IPS-18c (cell line): ENCODE data around the gene TEAD4.
"Not testable (repeated sequence)": the region's sequence is repeated elsewhere in the genome, so short reads cannot be mapped to it uniquely, and the experiment has no call there.

Source experiments
- H3K4me3 ChIP-seq: 2 replicates; pipeline ENCODE4 v1.7.0; 2013; ENCODE audit warnings: low read depth, mild to moderate bottlenecking, low read length, moderate library complexity; ENCODE audit not compliant: insufficient read depth
- H3K9me3 ChIP-seq: one replicate; pipeline ENCODE4 v1.6.1; 2013; ENCODE audit warnings: mild to moderate bottlenecking, low read length, moderate library complexity; ENCODE audit not compliant: control insufficient read depth, insufficient read depth

TEAD4 gene

DNA sequence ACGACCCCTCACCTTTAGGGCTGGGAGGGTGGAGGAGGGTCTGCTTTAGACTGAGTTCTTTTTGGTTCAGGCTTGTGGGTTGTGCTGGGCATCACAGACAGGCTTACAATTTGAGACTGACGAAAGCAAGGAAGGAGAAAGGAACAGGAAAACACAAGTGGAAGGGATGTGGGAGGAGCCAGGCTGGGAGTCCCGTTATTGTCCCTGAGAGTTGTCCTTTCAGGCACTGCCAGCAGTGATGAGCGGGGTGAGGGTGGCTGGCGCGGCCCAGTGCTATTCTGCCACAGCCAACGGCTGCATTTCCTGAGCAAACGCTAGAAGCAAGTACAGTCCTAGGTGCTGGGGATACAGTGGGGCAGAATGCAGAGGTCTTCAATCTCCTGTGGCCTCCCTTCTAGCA is 88.8 kb downstream of the TEAD4 start:
- Histone ChIP-seq H3K4me3 (no peak overlapping the region), H3K9me3 (peaks cover 3% of the 10 kb centered on the region)

DNA sequence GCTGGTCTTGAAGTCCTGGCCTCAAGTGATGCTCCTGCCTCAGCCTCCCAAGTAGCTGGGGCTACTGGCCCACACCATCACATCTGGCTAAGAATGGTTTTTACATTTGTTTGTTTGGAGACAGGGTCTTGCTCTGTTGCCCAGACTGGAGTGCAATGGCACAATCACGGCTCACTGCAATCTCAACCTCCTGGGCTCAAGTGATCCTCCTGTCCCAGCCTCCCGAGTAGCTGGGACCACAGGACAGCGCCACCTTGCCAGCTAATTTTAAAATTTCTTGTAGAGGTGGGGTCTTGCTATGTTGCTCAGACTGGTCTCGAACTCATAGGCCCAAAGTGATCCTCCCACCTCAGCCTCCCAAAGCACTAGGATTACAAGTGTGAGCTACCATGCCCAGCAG is 89.3 kb downstream of the TEAD4 start:
- Histone ChIP-seq H3K4me3 (no peak overlapping the region), H3K9me3 (peaks cover 3% of the 10 kb centered on the region)

- no peak overlapping the region for H3K4me3 ChIP-seq
Measured at GRCh38 chr12:3049176-3049575, 90.0 kb downstream of the TEAD4 start.

DNA sequence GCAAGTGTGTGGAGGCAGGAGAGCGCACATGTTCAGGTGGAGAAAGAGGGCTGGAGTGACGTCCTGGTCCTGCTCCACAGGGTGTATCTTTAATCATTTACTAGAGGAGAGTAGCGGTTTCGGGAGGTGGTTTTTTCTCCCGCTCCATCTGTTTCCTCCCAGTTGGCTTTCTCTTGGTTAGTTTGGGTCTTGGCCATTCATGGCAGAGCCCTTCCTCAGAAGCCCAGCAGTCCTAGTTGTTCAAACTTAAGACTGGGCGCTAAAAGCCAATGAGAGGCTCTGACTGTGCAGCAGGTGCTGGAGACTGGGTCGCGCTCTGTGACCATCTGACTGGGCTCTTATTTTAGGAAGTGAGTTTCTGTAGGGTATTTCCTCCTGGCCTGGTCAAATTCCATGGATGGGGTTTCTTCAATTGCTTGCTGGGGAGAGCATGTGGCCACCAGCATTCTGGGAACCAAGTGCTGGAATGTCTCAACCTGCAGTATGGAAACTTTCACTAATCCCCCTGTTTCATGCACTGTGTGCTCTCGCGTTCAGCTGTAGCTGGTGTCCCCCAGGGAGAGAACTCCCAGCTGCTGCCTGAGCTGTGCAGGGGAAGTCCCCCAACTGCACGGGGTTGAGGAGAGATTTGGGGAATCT is 90.5 kb downstream of the TEAD4 start:
- Histone ChIP-seq H3K9me3 (no peaks in the 10 kb centered on the region), H3K4me3 (no peak overlapping the region)

More at GRCh38 chr12:3049176-3049575, 90.0 kb downstream of the TEAD4 start:
- H3K9me3 ChIP-seq = peaks cover 2% of the 10 kb centered on the region

DNA sequence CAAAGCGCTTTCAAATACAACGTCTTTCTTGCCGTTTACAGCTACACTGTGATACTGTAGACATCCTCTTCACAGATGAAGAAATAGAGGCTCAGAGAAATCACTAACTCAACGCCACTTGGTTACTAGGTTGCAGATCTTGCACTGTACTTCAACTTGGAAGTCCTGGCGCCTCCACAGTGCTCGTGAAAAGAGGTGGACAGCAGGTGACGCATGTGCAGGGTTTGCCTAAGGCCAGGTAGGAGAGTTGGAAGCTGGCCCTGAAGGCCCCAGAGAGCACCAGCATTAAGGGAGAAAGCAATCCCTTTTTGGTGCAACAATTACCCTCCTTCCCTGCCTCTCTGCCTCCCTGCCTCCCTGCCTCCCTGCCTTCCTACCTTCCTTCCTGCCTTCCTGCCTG is 95.2 kb downstream of the TEAD4 start:
- Histone ChIP-seq H3K9me3 (no peaks in the 10 kb centered on the region), H3K4me3 (no peak overlapping the region)

GRCh38 chr12:3055026-3055703 is 96.0 kb downstream of the TEAD4 start:
- no peaks in the 10 kb centered on the region for H3K9me3 ChIP-seq

GRCh38 chr12:3055704-3056467 is 96.7 kb downstream of the TEAD4 start:
- no peak overlapping the region for H3K4me3 ChIP-seq
- no peaks in the 10 kb centered on the region for H3K9me3 ChIP-seq

More at GRCh38 chr12:3055026-3055703, 96.0 kb downstream of the TEAD4 start:
- no peak overlapping the region for H3K4me3 ChIP-seq

GRCh38 chr12:3061059-3061458 is 101.9 kb downstream of the TEAD4 start:
- Histone ChIP-seq H3K9me3 (no peaks in the 10 kb centered on the region), H3K4me3 (no peak overlapping the region)

GRCh38 chr12:3061501-3062215 is 102.5 kb downstream of the TEAD4 start:
- no peak overlapping the region for H3K4me3 ChIP-seq

GRCh38 chr12:3065300-3065699 is 106.1 kb downstream of the TEAD4 start:
- H3K9me3 ChIP-seq = no peaks in the 10 kb centered on the region
- no peak overlapping the region for H3K4me3 ChIP-seq

More at GRCh38 chr12:3061501-3062215, 102.5 kb downstream of the TEAD4 start:
- no peaks in the 10 kb centered on the region for H3K9me3 ChIP-seq

DNA sequence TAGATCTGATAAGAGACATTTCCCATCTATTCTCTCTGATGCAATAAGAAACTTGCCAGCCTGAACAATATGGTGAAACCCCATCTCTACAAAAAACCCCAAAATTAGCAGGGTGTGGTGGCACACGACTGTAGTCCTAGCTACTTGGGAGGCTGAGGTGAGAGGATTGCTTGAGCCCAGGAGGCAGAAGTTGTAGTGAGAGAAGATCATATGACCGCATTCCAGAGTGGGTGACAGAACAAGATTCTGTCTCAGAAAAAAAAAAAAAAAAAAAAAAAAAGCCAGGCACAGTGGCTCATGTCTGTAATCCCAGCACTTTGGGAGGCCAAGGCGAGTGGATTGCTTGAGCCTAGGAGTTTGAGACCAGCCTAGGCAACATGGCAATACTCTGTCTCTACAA is 106.6 kb downstream of the TEAD4 start:
- H3K4me3 ChIP-seq, H3K9me3 ChIP-seq: not testable (repeated sequence)

DNA sequence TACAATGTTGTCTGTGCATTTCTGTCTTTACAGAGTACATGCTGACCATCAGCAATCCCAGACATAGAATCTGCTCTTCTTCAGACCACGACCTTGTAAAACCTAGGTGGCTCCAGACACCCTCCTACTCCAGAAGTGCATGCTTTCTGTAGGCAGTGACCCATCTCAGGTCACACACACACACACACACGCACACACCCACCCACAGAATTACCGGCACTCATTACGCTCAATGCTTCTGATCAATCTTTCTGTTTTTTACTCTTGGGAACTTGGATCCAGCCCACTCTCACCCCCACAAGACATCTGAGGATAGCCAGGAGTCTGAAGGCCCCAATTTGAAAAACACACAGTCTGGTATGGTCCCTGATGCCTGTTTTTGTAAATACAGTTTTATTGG is 110.5 kb downstream of the TEAD4 start:
- no peak overlapping the region for H3K4me3 ChIP-seq
- H3K9me3 ChIP-seq = no peaks in the 10 kb centered on the region

DNA sequence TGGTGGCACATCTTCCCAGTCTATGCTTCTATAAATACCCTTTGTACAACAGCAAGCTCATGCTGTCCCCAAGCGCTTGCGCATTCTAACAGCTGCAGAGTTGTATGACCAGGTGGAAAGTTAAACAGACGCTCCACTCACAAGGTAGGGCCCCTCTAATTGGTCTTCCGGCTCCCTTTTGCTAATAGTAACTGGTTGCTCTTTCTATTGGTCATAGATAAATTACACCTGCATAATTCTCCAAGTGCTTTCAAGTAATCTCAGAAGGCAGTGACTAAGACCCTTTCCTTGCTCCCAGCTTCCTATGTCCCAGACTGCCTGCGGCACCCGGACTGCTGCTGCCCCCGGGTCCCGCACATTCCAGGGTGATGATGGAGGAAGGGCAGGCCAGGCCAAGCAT is 111.9 kb downstream of the TEAD4 start:
- H3K4me3 ChIP-seq = no peak overlapping the region
- no peaks in the 10 kb centered on the region for H3K9me3 ChIP-seq

- Histone ChIP-seq H3K9me3 (no peaks in the 10 kb centered on the region), H3K4me3 (no peak overlapping the region)
Measured at GRCh38 chr12:3071710-3072109, 112.5 kb downstream of the TEAD4 start.

GRCh38 chr12:3073438-3074250 is 114.4 kb downstream of the TEAD4 start:
- Histone ChIP-seq H3K4me3 (no peak overlapping the region), H3K9me3 (no peaks in the 10 kb centered on the region)

GRCh38 chr12:3075315-3075714 is 116.1 kb downstream of the TEAD4 start:
- H3K4me3 ChIP-seq = no peak overlapping the region
- H3K9me3 ChIP-seq = no peaks in the 10 kb centered on the region
